GM18517 (cell line): Measurements from ENCODE around the gene GANAB.
"Not testable (repeated sequence)": the region's sequence is repeated elsewhere in the genome, so short reads cannot be mapped to it uniquely, and the experiment has no call there.

Experiments used
- ATAC-seq: cut with Tn5 transposase; IDR thresholded peaks from one replicate; pipeline ENCODE4 v1.9.1; 2021; ENCODE audit warnings: mild to moderate bottlenecking, moderate library complexity; ENCODE audit not compliant: unreplicated experiment

Gene GANAB

DNA sequence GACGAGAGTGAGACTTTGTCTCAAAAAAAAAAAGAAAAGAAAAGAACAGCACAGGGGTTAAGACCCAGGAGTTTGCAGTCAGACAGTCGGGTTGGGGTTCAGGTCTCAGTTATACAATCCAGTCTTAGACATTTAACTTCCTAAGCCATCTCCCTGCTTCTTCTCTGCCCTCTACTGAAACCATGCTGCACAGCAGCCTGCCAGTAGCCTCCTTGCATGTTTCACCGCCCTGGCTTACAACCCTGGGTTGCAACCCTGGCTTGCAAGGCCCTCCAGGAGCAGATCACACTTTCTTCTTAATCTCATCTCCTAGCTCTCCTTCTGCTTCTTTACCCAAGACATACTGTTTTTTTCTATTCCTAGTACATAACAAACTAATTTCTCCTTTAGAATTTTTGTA, 18.7 kb downstream of the GANAB start:
- ATAC-seq: no peak

DNA sequence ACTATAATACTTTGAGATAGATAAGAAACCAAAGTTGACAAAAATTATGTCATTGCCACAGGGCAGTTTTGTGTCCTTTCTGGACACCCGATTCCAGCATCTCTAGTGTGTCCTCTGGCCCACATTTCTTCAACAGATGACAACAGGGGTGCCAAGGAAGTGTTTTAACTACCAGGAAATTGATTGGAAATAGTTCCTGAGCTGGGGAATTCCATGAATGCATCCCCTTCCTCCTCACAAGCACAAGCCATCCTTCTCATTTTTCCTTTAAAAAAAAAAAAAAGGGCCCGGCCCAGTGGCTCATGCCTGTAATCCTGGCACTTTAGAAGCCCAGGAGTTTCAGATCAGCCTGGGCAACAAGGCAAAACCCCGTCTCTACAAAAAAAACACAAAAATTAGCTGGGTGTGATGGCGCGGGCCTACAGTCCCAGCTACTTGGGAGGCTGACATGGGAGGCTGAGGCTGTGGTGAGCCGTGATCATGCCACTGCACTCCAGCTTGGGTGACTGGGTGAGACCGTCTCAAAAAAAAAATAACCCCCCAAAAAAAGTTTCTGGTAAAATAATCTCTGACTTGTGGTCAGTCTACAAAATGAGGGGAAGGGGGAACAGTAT, 23.8 kb downstream of the GANAB start:
- no peak for ATAC-seq

DNA sequence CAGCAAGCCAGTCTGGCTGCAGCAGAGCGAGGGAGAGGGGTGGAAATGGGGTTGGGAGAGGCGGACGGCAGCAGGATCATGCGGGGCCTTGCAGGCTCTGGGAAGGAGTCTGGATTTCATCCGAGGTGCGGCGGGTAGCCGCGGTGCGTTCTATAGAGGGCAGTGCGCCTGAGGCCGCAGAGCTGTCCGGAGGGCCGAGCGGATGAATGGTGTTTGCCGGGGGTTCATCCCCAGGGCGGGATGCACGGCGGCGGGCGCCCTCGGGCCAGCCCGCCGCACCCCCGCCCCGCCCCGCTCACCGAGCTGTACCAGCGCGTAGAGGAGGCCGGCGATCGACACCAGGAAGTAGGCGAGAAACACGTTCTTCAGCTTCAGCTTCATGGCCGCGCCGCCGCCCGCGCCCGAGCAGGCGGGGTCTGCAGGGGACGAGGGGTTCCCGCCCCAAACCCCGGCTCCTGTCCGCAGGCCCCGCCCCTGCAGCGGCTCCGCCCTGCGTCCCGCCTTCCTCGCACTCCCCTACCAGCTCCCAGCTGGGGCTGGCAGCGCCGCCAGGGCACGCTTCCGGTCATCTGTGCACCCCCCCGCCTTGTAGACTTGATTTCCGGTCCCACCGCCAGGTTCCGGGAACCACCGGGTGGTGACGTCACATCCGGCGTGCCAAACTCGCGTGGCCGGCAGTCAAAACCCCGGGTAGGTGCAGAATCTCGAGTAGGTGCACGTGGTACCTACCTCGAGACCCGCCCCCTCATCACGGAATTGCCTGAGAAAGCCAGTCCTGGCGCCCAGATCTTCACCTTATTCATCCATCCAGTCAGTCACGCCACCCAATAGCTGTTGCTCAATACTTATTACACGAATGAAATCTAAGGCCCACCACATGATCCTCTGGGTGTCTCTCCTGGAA, 24.6 kb downstream of the GANAB start, which contains the start of gene B3GAT3:
Gene B3GAT3, minus strand, starts transcription at position 420 of the 904 bp plus-strand sequence. Its CDS starts 39 bp downstream, at position 381.
- peak; percentile 90 for ATAC-seq

DNA sequence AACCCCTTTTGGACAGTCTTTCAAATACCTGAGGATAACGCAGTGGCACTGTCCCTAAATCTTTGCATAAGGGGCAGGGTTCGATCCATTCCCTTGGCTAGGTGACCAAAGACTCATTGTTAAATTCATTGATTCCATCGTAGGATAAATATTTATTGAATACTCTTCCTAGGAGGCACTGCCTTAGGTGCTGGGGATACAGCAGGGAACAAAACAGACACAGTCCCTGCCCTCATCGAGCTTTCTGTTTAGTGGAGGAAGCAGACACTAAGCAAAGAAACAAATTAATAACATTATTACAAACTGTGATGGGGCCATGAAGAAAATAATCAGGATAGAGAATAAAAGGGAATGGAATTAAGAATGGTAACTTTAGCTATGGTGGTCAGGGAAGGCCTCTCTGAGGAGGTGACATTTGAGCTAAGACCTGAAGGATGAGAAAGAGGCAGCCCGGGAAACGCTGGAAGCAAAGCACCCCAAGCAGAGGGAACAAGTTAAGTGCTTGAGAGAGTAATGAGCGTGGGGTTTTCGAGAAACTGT, 25.3 kb downstream of the GANAB start:
- no peak for ATAC-seq

DNA sequence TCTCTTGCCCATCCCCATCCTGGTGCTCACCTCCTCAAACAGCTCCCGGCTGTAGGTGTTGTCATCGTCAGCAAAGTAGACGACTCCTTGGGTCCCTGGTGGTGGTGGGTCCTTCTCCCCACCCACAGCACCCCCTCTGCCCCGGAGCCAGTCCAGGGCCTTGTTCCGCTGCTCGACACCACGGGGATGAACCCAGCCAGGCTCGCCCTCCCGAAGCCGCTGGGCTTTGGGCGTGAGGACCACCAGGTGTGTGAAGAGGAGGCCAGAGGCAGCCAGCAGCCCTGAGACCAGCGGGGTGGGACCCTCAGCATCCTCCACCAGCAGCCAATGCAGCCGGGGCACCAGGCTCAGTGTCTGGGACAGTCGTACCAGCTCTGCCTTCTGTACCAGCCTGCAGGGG, 29.5 kb downstream of the GANAB start:
- not testable (repeated sequence) for ATAC-seq

DNA sequence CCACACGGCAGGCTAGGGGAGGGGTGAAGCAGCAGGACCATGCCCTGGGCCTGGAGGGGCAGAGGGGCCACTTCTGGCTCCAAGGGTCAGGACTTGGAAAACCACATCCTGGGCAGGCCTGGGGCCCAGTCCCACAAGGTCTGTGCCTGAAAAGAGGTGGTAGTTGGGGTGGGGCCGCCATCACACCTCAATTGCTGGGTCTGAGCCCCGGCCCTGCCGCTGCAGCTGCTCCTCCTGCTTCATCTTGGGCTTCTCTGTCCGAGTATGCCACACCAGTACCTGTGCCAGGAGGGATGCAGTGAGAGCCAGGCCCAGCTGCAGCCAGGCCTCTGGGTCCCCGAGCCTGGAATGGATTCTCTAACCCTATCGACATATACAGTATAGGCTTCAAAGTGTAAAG, 30.9 kb downstream of the GANAB start:
- ATAC-seq: no peak

DNA sequence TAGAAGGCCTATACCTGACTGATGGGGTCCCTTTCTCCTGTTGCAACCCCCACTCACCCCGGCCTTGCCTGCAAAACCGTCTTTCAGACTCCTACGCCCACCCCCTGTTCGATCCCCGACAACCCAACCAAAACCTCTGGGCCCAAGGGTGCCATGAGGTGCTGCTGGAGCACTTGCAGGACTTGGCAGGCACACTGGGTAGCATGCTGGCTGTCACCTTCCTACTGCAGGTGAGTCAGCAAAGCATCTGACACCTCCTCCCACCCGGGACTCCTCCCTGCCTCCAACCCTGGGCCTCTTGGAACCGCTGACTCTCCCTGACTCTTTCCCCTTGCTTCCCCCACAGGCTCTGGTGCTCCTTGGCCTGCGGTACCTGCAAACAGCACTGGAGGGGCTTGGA, 32.1 kb downstream of the GANAB start:
- ATAC-seq: no peak

DNA sequence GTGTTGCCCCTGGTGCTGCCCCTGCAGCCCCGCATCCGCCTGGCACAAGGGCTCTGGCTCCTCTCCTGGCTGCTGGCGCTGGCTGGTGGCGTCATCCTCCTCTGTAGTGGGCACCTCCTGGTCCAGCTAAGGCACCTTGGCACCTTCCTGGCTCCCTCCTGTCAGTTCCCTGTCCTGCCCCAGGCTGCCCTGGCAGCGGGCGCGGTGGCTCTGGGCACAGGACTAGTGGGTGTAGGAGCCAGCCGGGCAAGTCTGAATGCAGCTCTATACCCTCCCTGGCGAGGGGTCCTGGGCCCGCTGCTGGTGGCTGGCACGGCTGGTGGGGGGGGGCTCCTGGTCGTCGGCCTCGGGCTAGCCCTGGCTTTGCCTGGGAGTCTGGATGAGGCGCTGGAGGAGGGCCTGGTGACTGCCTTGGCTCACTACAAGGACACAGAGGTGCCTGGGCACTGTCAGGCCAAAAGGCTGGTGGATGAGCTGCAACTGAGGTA, 33.1 kb downstream of the GANAB start:
- ATAC-seq: no peak

DNA sequence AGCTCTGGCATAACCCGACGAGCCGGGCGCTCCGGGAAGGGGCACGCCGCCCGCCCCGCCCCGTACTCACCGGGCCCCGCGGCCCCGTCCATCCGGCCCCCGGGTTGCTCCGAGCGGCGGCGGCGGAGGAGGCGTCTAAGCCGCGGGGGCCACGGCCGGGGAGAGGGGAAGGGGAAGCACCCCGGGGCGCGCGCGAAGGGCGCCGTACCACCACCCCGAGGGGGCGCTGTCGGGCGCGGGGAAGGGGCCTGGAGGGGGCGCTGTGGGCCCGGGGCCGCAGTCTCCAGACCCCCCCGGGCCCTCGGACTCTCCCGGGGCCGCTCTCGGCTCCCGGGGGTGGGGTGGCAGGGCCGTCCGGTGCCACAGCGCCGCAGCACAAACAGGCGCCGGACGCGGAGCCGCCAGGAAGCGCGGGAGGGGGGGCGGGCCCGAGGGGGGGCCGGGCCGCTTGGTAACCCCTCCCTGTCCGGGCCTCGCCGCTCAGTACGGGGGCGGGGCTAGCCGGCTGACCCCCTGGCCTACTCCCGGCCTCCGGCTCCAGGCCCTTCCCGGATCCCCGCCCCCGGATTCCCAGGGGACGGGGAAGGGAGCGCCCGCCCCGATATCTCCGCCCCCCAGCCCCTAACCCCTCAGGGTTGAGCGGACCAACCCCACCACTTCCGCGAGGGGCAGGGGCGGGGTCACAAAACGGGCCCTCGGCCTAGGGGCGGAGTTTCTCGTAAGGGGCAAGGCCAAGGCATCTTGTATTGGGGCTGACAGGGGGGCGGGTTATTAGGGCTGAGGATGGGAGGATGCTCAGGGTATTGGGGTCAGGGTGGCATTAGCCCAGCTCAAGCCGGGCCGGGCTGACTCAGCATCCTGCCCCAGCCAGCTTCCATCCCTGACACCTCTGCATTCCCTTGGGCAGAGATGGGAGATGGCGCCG, 33.8 kb downstream of the GANAB start, which contains the start of the genes EML3 and ROM1:
Gene EML3, minus strand, starts transcription at position 410 of the 925 bp plus-strand sequence. Its CDS starts 318 bp downstream, at position 92.
Gene ROM1, plus strand, starts transcription at position 892 of the 925 bp plus-strand sequence. Its CDS starts 25 bp downstream, at position 917.
- peak; percentile 71 for ATAC-seq

DNA sequence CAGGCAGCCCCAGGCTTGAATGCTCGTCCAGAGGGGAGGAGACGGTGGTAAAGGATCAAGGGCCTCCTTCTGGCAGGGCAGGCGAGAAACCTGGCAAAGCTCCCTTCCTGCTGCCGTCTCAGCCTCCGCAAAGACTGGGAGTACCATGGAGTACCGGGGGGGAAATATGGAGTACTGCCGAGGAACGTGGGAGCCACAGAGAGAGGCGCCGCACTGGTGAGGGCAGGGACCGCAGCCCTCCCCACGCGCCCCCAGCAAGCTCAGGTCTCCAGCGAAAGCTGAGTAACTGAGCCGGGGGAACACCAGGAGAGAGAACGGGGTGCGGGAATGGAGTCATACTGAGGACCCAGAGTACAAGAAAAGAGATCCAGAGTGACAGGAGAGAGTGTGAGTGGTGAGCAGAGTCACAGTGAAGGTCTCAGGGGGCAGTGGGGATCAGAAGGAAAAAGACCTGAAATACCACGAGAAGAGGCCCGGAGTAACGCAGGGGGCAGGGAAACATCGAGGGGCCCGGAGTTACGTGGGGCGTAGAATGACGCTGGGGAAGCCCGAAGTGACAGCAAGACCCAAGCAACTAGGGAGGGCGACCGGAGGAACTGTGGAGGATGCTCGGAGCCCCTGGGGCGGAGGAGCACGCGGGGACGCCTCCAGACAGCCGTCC, 34.6 kb downstream of the GANAB start:
- peak; percentile 28 for ATAC-seq

DNA sequence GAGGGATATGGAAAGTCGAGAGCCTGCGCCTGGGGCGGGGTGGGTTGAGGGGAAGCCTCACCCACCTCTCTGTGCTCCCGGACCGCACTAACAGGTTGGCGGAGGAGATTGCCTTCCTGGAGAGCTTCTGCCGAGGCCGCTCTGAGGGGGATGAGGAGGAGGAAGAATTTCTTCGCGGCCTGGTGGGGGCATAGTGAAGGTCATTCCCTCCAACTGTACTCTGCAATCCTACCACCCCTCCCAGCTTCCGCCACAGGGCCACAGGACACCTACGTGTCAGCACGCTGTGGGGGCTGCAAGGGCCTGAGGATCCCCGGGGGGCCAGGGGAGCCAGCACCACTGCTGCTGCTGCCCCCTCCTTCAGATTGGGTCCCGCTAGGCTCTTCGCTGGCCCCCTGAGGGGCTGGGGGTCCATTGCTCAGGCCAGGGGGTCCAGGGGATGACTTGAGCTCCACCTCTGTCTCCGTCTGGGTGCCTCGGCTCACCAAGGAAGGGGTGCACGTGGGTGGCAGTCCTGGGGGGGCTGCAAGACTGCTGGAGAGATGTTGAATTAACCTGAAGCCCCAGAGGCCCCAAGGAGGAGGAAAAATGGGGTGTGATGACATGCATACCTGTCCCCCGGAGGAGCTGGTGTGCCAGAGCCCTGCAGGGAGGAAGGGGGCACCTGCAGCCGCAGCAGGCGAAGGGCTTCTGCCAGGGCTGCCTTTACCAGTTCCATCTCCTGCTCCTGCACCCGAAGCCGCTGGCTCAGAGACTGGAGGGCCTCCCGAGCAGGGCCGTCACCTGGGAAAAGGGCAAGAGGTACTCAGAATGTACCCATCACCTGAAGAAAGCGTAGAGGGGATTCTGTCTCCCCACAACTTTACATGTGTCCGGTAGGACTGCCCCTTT, 35.4 kb downstream of the GANAB start:
- ATAC-seq: no peak

DNA sequence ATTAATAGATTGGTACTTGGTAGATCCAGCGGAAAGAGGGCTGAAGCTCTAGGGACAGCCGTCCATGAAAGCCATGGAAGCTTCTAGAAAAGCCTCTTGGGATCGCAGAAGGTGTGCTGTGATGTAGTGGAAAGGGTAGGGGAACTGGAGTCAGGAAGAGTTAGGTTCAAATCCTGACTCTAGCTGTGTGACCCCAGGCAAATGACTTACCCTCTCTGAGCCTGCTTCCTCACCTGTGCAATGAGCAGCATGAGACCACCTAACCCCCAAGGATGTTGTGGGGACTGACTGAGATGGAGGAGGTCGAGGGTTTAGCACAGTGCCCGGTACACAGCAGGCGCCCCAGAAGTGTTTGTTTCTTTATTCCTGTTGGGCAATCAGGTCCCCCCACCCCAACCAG, 36.0 kb downstream of the GANAB start:
- no peak for ATAC-seq

DNA sequence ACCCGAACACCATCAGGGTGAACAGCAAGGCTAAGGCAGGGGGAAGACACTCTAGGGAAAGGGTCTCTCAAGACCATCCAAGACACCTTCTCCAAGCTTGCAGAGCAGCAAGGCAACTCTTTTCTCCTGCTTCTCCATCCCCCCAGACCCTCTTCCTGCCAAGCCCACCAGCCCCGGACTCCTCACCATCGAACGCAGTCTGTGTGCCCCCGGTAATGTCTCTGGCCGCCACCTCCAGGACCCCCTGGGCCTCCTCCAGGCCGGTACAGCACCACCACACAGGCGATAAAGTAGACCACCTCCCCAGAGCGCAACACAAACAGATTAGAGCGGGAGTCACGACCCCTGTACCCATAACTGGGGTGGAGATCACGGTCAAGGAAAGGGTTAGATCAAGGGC, 37.6 kb downstream of the GANAB start:
- ATAC-seq: no peak

DNA sequence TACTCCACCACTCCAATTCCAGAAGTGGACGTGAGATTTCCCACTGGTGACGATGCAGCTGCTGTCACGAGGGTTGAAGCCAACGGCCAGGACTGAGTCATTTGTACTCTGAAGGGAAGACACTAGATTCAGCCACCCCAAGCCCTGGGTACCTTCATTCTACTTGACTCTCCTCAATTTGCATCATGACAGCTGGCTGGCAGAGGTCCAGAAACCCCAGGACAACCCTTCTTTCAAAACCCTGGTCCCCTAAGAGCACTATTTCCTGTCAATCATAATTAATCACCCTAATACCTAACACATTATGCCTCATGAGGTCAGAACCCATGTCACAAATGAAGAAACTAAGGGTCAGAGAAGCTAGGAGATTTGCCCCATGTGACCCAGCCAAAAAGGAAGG, 38.7 kb downstream of the GANAB start:
- ATAC-seq: no peak

DNA sequence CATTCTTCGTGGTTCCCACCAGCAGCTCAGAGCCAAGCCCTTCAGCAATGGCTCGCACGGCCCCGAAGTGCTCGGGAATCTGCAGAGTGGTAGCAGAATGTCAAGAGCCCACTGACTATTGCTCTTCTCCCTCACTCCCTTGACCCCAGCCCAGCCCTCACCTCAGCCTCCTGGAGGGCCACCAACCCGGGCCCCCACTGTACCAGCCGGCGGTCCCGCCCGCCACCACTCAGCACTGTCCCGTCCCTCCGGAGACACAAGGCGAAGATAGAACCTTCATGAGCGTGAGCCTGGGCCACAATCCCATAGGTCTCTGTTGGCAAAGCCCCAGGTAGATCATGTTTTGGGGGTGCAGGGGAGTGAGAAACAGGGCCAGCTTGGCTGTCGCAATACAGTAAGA, 40.5 kb downstream of the GANAB start:
- no peak for ATAC-seq

DNA sequence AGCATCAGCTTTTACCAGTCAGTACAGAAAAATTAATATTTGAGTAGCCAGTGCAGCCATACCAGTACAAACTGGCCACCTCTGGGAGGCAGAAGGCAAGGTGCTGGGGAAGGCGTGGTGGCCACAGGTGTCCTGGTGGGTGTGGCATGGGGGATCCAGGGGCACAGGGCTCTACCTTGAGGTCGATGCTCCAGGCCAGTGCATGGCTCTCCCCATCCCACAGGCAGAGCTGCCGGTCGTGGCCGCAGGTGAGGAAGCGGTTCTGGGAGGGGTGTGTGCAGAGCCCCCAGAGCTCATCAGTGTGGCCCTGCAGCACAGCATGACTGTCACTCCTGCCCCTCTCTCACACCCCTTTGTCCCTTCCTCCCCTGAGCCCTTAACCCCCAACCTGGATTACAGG, 40.9 kb downstream of the GANAB start:
- no peak for ATAC-seq

DNA sequence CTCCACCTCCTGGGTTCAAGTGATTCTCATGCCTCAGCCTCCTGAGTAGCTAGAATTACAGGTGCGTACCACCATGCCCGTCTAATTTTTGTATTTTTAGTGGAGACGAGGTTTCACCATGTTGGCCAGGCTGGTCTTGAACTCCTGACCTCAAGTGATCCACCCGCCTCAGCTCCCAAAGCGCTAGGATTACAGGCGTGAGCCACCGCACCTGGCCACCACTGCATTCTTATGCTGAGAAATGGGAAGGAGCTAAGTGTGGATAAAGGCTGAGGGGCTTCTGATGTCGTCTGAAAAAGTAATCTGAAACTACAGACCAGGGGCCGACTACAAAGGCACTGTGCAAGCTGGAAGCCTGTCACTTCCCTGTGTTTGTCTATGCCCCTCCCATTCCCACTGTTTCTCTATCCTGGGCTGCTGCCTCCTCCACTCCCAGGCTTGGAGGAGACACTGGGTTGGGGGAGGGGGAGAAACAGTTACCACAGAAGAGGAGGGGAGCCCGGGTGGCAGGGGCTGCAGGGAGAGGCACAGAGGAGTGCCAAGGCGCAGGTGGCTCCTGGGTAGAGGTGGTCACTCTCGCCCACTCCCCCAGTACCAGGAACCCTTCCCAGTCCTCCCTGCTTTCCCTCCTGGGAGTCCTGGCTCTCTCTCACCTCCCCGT, 41.8 kb downstream of the GANAB start:
- ATAC-seq: no peak

DNA sequence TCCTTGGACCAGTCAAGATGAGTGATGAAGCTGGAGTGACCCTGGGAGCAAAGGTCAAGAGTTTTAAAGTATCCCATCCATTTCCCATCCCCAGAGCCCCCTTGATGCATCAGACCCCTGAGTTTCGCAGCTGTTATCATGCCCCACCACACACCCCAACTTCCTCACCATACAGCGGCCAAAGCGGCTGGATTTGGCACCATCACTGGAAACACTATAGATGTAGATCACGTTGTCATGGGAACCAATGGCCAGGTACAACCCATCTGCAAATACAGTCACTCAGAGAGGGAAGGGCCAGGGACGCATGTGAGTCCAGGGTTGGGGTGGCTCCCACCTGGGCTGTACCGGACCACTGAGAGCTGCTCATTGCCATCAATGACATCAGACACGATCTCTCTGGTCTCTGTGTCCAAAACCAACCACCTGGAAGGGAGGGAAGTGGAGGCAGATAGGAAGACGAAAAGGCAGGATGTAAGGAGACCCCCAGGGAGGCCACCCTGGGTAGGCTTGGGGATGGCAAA, 42.6 kb downstream of the GANAB start:
- ATAC-seq: no peak
